Activated naive CD8-positive, alpha-beta T cell treated with anti-CD3 and anti-CD28 coated beads for 36 hours (primary cell): ENCODE data around the gene GGPS1. TPM values are rescaled to one million over a fixed set of nuclear protein-coding genes. Genes with fewer than 3 reads are reported as not detected.
"Not testable (repeated sequence)": the region's sequence is repeated elsewhere in the genome, so short reads cannot be mapped to it uniquely, and the experiment has no call there.

Experiments used
- DNase-seq: peaks from one replicate; pipeline ENCODE4 v3.0.0; 2021
- H3K27ac Mint-ChIP-seq: one replicate; pipeline ENCODE4 v1.8.0; 2022; ENCODE audit warnings: mild to moderate bottlenecking, moderate library complexity, mixed read lengths
- H3K27me3 Mint-ChIP-seq: one replicate; pipeline ENCODE4 v1.8.0; 2022; ENCODE audit warnings: mild to moderate bottlenecking, mixed read lengths
- H3K36me3 Mint-ChIP-seq: one replicate; pipeline ENCODE4 v1.8.0; 2021; ENCODE audit warnings: mild to moderate bottlenecking, mixed read lengths
- H3K4me1 Mint-ChIP-seq: one replicate; pipeline ENCODE4 v1.8.0; 2021; ENCODE audit warnings: mixed read lengths
- H3K4me3 Mint-ChIP-seq: one replicate; pipeline ENCODE4 v1.8.0; 2022; ENCODE audit warnings: mild to moderate bottlenecking, moderate library complexity, mixed read lengths
- H3K9me3 Mint-ChIP-seq: one replicate; pipeline ENCODE4 v1.8.0; 2022; ENCODE audit warnings: mixed read lengths
- total RNA-seq, 2 experiments: library from RNA; stranded (reverse); gene quantifications; one replicate each; pipeline ENCODE4 v1.2.3, GENCODE V29; 2021

GGPS1 gene
- total RNA-seq, 2 experiments from 2014 or later, result 29.4 to 29.5 TPM

DNA sequence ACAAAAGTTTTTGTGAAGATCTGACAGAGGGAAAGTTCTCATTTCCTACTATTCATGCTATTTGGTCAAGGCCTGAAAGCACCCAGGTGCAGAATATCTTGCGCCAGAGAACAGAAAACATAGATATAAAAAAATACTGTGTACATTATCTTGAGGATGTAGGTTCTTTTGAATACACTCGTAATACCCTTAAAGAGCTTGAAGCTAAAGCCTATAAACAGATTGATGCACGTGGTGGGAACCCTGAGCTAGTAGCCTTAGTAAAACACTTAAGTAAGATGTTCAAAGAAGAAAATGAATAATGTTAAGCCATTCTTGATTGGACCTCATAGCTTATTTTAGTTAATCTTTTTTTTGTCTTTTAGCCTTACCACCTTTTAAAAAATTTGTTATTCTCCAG is 14.1 kb downstream of the GGPS1 start:
- Mint-ChIP-seq H3K27me3 (no peaks in the 10 kb centered on the region), H3K4me3 (no peak overlapping the region), H3K36me3 (peaks cover 24% of the 10 kb centered on the region), H3K9me3 (no peaks in the 10 kb centered on the region), H3K27ac (no peak overlapping the region), H3K4me1 (peaks cover 13% of the 10 kb centered on the region)
- no peak for DNase-seq

- Mint-ChIP-seq H3K27ac (no peak overlapping the region), H3K4me3 (no peak overlapping the region), H3K9me3 (no peaks in the 10 kb centered on the region), H3K4me1 (peaks cover 10% of the 10 kb centered on the region), H3K36me3 (peaks cover 24% of the 10 kb centered on the region), H3K27me3 (no peaks in the 10 kb centered on the region)
- DNase-seq, result no peak
Observed at GRCh38 chr1:235343726-235344125, 15.4 kb downstream of the GGPS1 start.

- no peak overlapping the region for H3K4me3 Mint-ChIP-seq
- no peaks in the 10 kb centered on the region for H3K9me3 Mint-ChIP-seq
- no peak overlapping the region for H3K27ac Mint-ChIP-seq
- H3K36me3 Mint-ChIP-seq, result peaks cover 3% of the 10 kb centered on the region
- H3K27me3 Mint-ChIP-seq, result no peaks in the 10 kb centered on the region
- DNase-seq, result no peak
- H3K4me1 Mint-ChIP-seq, result no peaks in the 10 kb centered on the region
Observed at GRCh38 chr1:235351441-235351840, 23.1 kb downstream of the GGPS1 start.

- no peak overlapping the region for H3K4me3 Mint-ChIP-seq
- no peak for DNase-seq
- H3K9me3 Mint-ChIP-seq, result no peaks in the 10 kb centered on the region
- H3K4me1 Mint-ChIP-seq, result no peaks in the 10 kb centered on the region
- no peak overlapping the region for H3K27ac Mint-ChIP-seq
- no peaks in the 10 kb centered on the region for H3K27me3 Mint-ChIP-seq
- H3K36me3 Mint-ChIP-seq, result peaks cover under 1% of the 10 kb centered on the region
Observed at GRCh38 chr1:235351898-235352297, 23.5 kb downstream of the GGPS1 start.

DNA sequence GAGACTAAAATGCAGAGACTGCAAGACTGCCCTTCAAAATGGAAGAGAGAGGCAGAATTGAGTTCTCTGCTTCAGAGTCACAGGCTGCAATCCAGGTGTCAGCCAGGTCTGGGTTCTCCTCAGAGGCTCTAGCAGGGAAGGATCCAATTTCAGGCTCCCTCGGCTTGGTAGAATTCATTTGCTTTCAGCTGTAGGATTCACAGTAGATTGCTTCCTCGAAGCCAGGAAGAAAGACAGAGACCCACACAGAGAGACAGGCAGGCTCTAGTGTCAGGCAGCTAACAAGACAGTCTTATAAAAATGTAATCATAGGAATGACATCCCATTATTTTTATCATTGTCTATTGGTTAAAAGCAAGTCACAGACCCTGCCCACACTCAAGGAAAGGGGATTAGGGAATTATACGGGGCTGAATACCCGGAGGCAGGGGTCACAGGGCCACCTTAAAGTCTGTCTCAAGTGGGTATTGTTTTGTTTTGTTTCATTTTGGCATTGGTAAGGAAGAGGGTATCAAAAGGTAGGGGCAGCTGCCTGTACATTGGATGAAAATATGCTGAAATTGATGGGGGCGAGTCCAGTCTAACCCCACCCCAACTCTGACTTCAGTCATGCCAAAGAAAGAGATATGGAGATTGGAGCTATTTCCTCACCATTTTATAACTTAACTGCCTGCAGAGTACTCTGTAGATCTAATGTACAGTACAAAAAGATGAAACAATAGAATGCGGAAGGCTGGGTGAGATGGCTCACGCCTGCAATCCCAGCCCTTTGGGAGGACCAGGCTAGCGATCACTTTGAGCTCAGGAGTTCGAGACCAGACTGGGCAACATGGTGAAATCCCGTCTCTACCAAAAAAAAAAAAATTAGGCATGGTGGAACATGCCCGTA is 29.4 kb downstream of the GGPS1 start:
- Mint-ChIP-seq H3K4me3 (no peak overlapping the region), H3K27me3 (no peaks in the 10 kb centered on the region), H3K36me3 (no peaks in the 10 kb centered on the region), H3K27ac (no peak overlapping the region), H3K4me1 (no peaks in the 10 kb centered on the region), H3K9me3 (no peaks in the 10 kb centered on the region)
- no peak for DNase-seq

DNA sequence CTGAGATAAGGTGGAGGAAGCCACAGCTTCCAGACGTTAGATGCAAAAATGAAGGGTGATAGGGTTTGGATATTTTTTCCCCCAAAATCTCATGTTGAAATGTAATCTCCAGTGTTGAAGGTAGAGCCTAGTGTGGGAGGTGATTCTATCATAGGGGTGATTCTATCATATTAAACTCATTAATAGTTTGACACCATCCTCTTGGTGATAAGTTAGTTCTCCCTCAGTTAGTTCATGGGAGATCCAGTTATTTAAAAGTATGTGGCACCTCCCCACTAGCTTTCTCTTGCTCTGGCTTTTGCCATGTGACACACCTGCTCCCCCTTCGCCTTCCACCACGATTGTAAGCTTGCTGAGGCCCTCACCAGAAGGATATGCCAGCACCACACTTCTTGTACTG is 30.5 kb downstream of the GGPS1 start:
- Mint-ChIP-seq H3K27ac (no peak overlapping the region), H3K4me3 (no peak overlapping the region), H3K4me1 (no peaks in the 10 kb centered on the region), H3K27me3 (no peaks in the 10 kb centered on the region), H3K9me3 (no peaks in the 10 kb centered on the region), H3K36me3 (no peaks in the 10 kb centered on the region)
- no peak for DNase-seq

DNA sequence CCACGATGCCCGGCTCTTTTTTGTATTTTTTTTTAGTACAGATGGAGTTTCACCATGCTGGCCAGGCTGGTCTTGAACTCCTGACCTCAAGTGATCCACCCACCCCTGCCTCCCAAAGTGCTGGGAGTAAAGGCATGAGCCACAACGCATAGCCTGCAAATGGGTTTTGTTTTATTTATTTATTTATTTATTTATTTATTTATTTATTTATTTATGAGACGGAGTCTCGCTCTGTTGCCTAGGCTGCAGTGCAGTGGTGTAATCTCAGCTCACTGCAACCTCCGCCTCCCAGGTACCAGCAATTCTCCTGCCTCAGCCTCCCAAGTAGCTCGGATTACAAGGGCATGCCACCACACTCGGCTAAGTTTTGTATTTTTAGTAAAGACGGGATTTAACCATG is 35.8 kb downstream of the GGPS1 start:
- not testable (repeated sequence) for H3K9me3 Mint-ChIP-seq, DNase-seq, H3K27me3 Mint-ChIP-seq, H3K27ac Mint-ChIP-seq, H3K4me3 Mint-ChIP-seq, H3K36me3 Mint-ChIP-seq
- H3K4me1 Mint-ChIP-seq, result peaks cover 22% of the 10 kb centered on the region

GRCh38 chr1:235366286-235366685 is 37.9 kb downstream of the GGPS1 start:
- Mint-ChIP-seq H3K4me1 (peaks cover 22% of the 10 kb centered on the region), H3K4me3 (peak overlapping the region; percentile 97), H3K27me3 (no peaks in the 10 kb centered on the region), H3K9me3 (no peaks in the 10 kb centered on the region), H3K36me3 (peaks cover 7% of the 10 kb centered on the region), H3K27ac (peak overlapping the region; percentile 95)
- DNase-seq, result peak; percentile 34

DNA sequence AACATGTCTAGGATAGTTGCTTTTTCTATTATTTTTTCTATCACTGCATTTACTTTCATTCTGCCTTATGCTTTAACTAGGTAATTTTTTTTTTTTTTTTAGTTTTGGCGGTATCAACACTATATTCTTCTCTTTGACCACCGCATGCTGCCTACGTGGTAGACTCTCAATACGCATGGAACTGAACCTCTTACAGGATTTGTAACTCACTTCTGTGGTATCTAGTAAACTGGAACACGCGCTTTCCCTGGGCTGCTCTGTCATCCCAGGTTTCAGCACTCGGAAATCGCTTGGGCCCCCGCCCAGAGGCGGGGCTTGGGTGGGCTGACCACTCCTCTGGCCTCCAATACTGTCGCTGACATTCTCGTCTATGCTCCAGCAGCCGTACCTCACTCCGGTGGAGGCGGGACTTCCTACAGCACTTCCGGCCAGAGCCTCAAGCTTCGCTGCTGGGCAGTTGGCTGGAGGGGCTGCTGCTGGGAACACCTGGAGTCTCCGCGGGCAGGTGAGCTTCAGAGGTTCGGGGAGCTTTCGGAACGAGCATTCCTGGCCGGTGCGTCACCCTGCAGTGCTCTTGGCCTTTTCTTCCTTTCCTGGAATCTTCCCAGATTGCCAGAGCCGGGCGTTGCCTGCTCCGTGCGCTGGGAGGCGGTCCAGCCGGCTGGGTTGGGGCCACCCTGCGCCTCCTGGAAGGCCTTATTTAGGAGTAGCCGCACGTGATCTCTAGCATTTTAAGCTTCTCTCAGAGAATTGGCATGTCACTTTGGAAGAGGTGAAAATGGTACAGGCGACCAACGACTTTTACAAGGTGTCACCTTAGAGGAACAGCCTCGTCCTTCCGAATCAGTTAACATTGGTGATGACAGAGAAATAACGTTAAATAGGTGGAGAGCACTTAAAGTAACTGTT is 38.9 kb downstream of the GGPS1 start, which contains the start of gene TBCE:
Gene TBCE (plus strand): TSS at position 428 of the 909 bp plus-strand sequence. CDS start 12,623 bp downstream, outside the sequence.
- Mint-ChIP-seq H3K4me3 (peak within 1 kb of the TSS; percentile 97), H3K4me1 (peaks cover 22% of the 10 kb centered on the region), H3K9me3 (no peaks in the 10 kb centered on the region), H3K36me3 (peaks cover 7% of the 10 kb centered on the region), H3K27ac (peak within 1 kb of the TSS; percentile 95), H3K27me3 (no peaks in the 10 kb centered on the region)
- DNase-seq, result peak; percentile 90

GRCh38 chr1:235368428-235368827 is 40.1 kb downstream of the GGPS1 start:
- H3K4me3 Mint-ChIP-seq, result peak overlapping the region; percentile 97
- H3K4me1 Mint-ChIP-seq, result peaks cover 22% of the 10 kb centered on the region
- H3K36me3 Mint-ChIP-seq, result peaks cover 8% of the 10 kb centered on the region
- no peak overlapping the region for H3K27ac Mint-ChIP-seq
- no peaks in the 10 kb centered on the region for H3K9me3 Mint-ChIP-seq
- no peak for DNase-seq
- H3K27me3 Mint-ChIP-seq, result no peaks in the 10 kb centered on the region

GRCh38 chr1:235369802-235370201 is 41.4 kb downstream of the GGPS1 start:
- Mint-ChIP-seq H3K27me3 (no peaks in the 10 kb centered on the region), H3K9me3 (no peaks in the 10 kb centered on the region), H3K4me3 (no peak overlapping the region), H3K4me1 (peaks cover 22% of the 10 kb centered on the region), H3K36me3 (peaks cover 8% of the 10 kb centered on the region), H3K27ac (no peak overlapping the region)
- DNase-seq, result no peak

DNA sequence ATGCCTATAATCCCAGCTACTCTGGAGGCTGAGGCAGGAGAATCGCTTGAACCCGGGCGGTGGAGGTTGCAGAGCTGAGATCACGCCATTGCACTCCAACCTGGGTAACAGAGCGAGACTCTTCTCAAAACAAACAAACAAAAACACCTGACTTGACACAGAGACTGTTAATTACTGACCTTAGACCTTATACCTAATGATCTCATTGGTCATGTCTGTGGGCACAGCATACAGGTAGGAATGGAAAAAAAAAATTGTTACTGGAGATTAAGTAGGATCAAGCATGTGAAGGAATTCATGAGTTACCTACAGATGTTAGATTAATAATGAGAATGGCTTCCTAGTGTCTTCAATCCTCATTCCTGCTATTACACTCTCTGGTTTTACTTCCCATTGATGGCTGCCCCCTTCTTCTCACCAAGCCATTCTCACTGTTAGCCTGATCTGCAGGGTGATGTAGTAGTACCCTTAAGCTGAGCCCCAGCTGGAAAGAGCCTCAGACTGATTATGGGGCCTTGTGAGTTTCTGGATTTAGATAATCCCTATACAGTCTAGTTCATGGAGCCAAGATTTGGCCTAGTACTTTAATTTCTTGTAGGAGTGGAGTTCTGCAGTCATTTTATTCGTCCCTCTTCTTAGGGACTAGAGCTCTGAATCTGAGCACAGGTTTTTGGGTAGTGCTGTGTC is 47.7 kb downstream of the GGPS1 start:
- Mint-ChIP-seq H3K27me3 (no peaks in the 10 kb centered on the region), H3K4me3 (no peak overlapping the region), H3K27ac (no peak overlapping the region), H3K4me1 (peaks cover 9% of the 10 kb centered on the region), H3K9me3 (no peaks in the 10 kb centered on the region), H3K36me3 (peaks cover 11% of the 10 kb centered on the region)
- DNase-seq, result no peak

- H3K4me3 Mint-ChIP-seq, H3K27ac Mint-ChIP-seq, H3K4me1 Mint-ChIP-seq, H3K27me3 Mint-ChIP-seq, H3K9me3 Mint-ChIP-seq, DNase-seq: not testable (repeated sequence)
- peaks cover 20% of the 10 kb centered on the region for H3K36me3 Mint-ChIP-seq
Observed at GRCh38 chr1:235378134-235378735, 49.9 kb downstream of the GGPS1 start.

- not testable (repeated sequence) for H3K4me1 Mint-ChIP-seq, H3K9me3 Mint-ChIP-seq, H3K4me3 Mint-ChIP-seq, DNase-seq, H3K27ac Mint-ChIP-seq, H3K27me3 Mint-ChIP-seq
- peaks cover 31% of the 10 kb centered on the region for H3K36me3 Mint-ChIP-seq
Observed at GRCh38 chr1:235381955-235382739, 53.8 kb downstream of the GGPS1 start.
